K562 (cell line): Measurements from ENCODE around the gene OBSCN. TPM values are rescaled to one million over a fixed set of nuclear protein-coding genes. Genes with fewer than 3 reads are reported as not detected.
A peak's percentile ranks its signal among the peaks of the same experiment; 100 is the strongest.

Experiments
- ATAC-seq: fragments of 200-7000 bp; cut with Tn5 transposase; 3 replicates; pipeline ENCODE4 v1.9.1; 2020; ENCODE audit warnings: moderate library complexity
- BruUV-seq: library from RNA; stranded (reverse); fragments of 400-500 nt; replicated peaks from 2 replicates; lab custom pipeline; 2021; lab: Mats Ljungman, UMichigan
- CTCF ChIA-PET: fragments of 300-600 bp; formaldehyde crosslinking; extraction: SDS; loops from one replicate; lab custom pipeline; 2021; ENCODE audit warnings: low intra/inter-chr PET ratio; lab: Yijun Ruan, JAX
- POLR2A ChIA-PET: fragments of 300-600, 350-650 bp; sonication (Branson Sonifier 250); formaldehyde crosslinking; extraction: SDS; loops from one replicate; lab custom pipeline; 2021; ENCODE audit warnings: antibody characterized with exemption, inconsistent platforms; lab: Yijun Ruan, JAX
- DNase-seq, 4 experiments: peaks; one replicate each; pipeline versions ENCODE4 v3.0.0 to v3.0.0-alpha.2; 2011 to 2018; ENCODE audit warnings: low spot score in 3 of 4, mixed read lengths in 3 of 4; ENCODE audit errors: extremely low read depth in 1 of 4
- FAIRE-seq: peaks from 2 replicates; lab custom pipeline; 2011; peaks lifted over from hg19 to GRCh38; lab: Jason Lieb, UNC
- H2AFZ ChIP-seq: 2 replicates; pipeline ENCODE4 v1.6.0; 2011; ENCODE audit warnings: low read depth, low read length, control low read depth, inconsistent platforms
- H3K27ac ChIP-seq: fragments of 200-600 bp; 3 replicates; pipeline ENCODE4 v1.8.0; 2011; ENCODE audit warnings: low read depth, mild to moderate bottlenecking, control low read depth, inconsistent platforms, low read length, moderate library complexity, mixed read lengths; ENCODE audit errors: extremely low read depth
- H3K27me3 ChIP-seq, 2 experiments: fragments of 300-600 bp in 1 of 2; 2 replicates in 1 of 2; 3 replicates in 1 of 2; pipeline versions ENCODE4 v1.6.0 to v1.8.0; 2011; ENCODE audit warnings: inconsistent platforms in 2 of 2, low read length in 2 of 2, mild to moderate bottlenecking in 1 of 2, mixed read lengths in 1 of 2, moderate library complexity in 1 of 2; ENCODE audit not compliant: control insufficient read depth in 2 of 2, insufficient read depth in 2 of 2
- H3K36me3 ChIP-seq: fragments of 300-600 bp; 3 replicates; pipeline ENCODE4 v1.8.0; 2011; ENCODE audit warnings: mild to moderate bottlenecking, low read length, inconsistent platforms; ENCODE audit not compliant: control insufficient read depth, insufficient read depth
- H3K4me1 ChIP-seq, 2 experiments: fragments of 200-600 bp in 1 of 2; replicated peaks in 1 of 2; 2 replicates in 1 of 2; 3 replicates in 1 of 2; pipeline versions ENCODE4 v1.5.1 to v1.8.0; 2011; ENCODE audit warnings: inconsistent platforms in 2 of 2, low read length in 2 of 2, mild to moderate bottlenecking in 1 of 2, mixed read lengths in 1 of 2, moderate library complexity in 1 of 2; ENCODE audit not compliant: control insufficient read depth in 2 of 2, insufficient read depth in 2 of 2
- H3K4me2 ChIP-seq: 2 replicates; pipeline ENCODE4 v1.6.1; 2011; ENCODE audit warnings: low read length, control low read depth, inconsistent platforms, mixed read lengths; ENCODE audit not compliant: insufficient read depth
- H3K4me3 ChIP-seq: fragments of 200-600 bp; sonication (generic), shearing (Covaris generic); 2 replicates; pipeline ENCODE4 v1.5.1; 2016; ENCODE audit warnings: control low read depth, inconsistent platforms
- H3K79me2 ChIP-seq: fragments of 200-600 bp; 3 replicates; pipeline ENCODE4 v1.8.0; 2011; ENCODE audit warnings: low read length, inconsistent platforms; ENCODE audit not compliant: control insufficient read depth, insufficient read depth
- H3K9ac ChIP-seq, 2 experiments: 2 replicates each; pipeline versions ENCODE4 v1.6.0 to v1.6.1; 2011; ENCODE audit warnings: low read depth in 2 of 2, low read length in 2 of 2, control low read depth in 1 of 2, inconsistent platforms in 1 of 2, mild to moderate bottlenecking in 1 of 2, mixed read lengths in 1 of 2; ENCODE audit not compliant: insufficient read depth in 1 of 2
- H3K9me1 ChIP-seq: one replicate; pipeline ENCODE4 v1.6.0; 2011; ENCODE audit warnings: inconsistent platforms, mild to moderate bottlenecking, low read length, moderate library complexity; ENCODE audit not compliant: control insufficient read depth, insufficient read depth
- H3K9me3 ChIP-seq: replicated peaks from 2 replicates; pipeline ENCODE4 v1.5.1; 2011; ENCODE audit warnings: low read depth, low read length, inconsistent platforms; ENCODE audit not compliant: control insufficient read depth, insufficient read depth
- H4K20me1 ChIP-seq: replicated peaks from 2 replicates; pipeline ENCODE4 v1.6.1; 2011; ENCODE audit warnings: low read length, inconsistent platforms, mixed read lengths; ENCODE audit not compliant: control insufficient read depth, insufficient read depth
- BRF1 ChIP-seq: IDR thresholded peaks from 3 replicates; pipeline ENCODE4 v1.6.1; 2011; ENCODE audit warnings: borderline replicate concordance, mild to moderate bottlenecking; ENCODE audit not compliant: insufficient read length; ENCODE audit errors: extremely low read depth
- CREB1 ChIP-seq, 2 experiments: sonication (generic) in 1 of 2; formaldehyde crosslinking in 1 of 2; IDR thresholded peaks; 2 replicates each; pipeline versions ENCODE4 v1.6.1 to v1.8.0; 2012 to 2022; ENCODE audit warnings: inconsistent platforms in 1 of 2, mild to moderate bottlenecking in 1 of 2, missing genetic modification reagents in 1 of 2, moderate library complexity in 1 of 2
- ELK3 ChIP-seq: fragments of 450-650 bp; formaldehyde crosslinking; IDR thresholded peaks from 2 replicates; pipeline ENCODE4 v1.4.0; 2020; ENCODE audit warnings: mild to moderate bottlenecking
- FUS ChIP-seq: fragments of 200-400 bp; formaldehyde crosslinking; optimal IDR thresholded peaks from 2 replicates; pipeline ENCODE3; 2017; ENCODE audit warnings: low read depth, low read length
- HMGN3 ChIP-seq: IDR thresholded peaks from 2 replicates; pipeline ENCODE4 v1.6.1; 2011; ENCODE audit warnings: borderline replicate concordance, low read depth, mild to moderate bottlenecking, mixed read lengths, low read length; ENCODE audit not compliant: insufficient read length; ENCODE audit errors: extremely low read depth
- IRF2 ChIP-seq: sonication (generic); formaldehyde crosslinking; IDR thresholded peaks from 2 replicates; pipeline ENCODE4 v1.8.1; 2022; ENCODE audit warnings: mild to moderate bottlenecking, missing genetic modification reagents
- KLF6 ChIP-seq: fragments of 250-450 bp; sonication (Bioruptor Pico); IDR thresholded peaks from 2 replicates; pipeline ENCODE4 v1.4.0; 2020; ENCODE audit warnings: mild to moderate bottlenecking, moderate library complexity, borderline replicate concordance
- POLR2A ChIP-seq: fragments of 450-650 bp; conservative IDR thresholded peaks from 2 replicates; pipeline ENCODE4 v1.6.1; 2016
- POLR2G ChIP-seq: fragments of 200-400 bp; formaldehyde crosslinking; IDR thresholded peaks from 2 replicates; pipeline ENCODE4 v1.6.1; 2017; ENCODE audit warnings: low read depth, mild to moderate bottlenecking, antibody characterized with exemption, low read length, moderate library complexity
- SIN3B ChIP-seq: fragments of 450-650 bp; IDR thresholded peaks from 2 replicates; pipeline ENCODE4 v1.6.1; 2017; ENCODE audit warnings: low read depth, mild to moderate bottlenecking, moderate library complexity
- ZNF165 ChIP-seq: fragments of 250-450 bp; sonication (Bioruptor Pico); IDR thresholded peaks from 2 replicates; pipeline ENCODE4 v1.4.0; 2020; ENCODE audit warnings: borderline replicate concordance
- ZNF212 ChIP-seq: fragments of 450-650 bp; formaldehyde crosslinking; IDR thresholded peaks from 2 replicates; pipeline ENCODE4 v1.4.0; 2020; ENCODE audit warnings: mild to moderate bottlenecking
- ZNF232 ChIP-seq: sonication (generic); formaldehyde crosslinking; IDR thresholded peaks from 2 replicates; pipeline ENCODE4 v1.8.0; 2022; ENCODE audit warnings: mild to moderate bottlenecking, missing genetic modification reagents
- WGBS: fragments of 100-300 bp; shearing (Covaris generic); methylation state at CpG from one replicate; pipeline ENCODE4 v1.1.6; 2016; ENCODE audit warnings: low coverage, mixed read lengths; ENCODE audit not compliant: insufficient coverage; ENCODE audit errors: missing lambda C conversion rate; 5-methylcytosine and 5-hydroxymethylcytosine counted together
- in situ Hi-C: fragments of 300-500 bp; cut with MboI; formaldehyde crosslinking; loops from 4 replicates; pipeline ENCODE4 v1.15.0; 2018; ENCODE audit warnings: inconsistent platforms, mixed read lengths
- intact Hi-C: fragments of 100-400 bp; cut with micrococcal nuclease; formaldehyde crosslinking; loops from 2 replicates; pipeline ENCODE4 v1.14.2; 2022
- polyA plus RNA-seq, 8 experiments: library from polyadenylated mRNA; depleted of rRNA in 4 of 8; stranded (reverse) in 5 of 8; unstranded in 3 of 8; fragments of >200 nt; fragmentation: Nextera tagmentation in 2 of 8; fragmentation: Illumina TruSeq in 1 of 8; extraction: Ambion mirVana in 2 of 8; extraction: Trizol in 1 of 8; gene quantifications; 2 replicates each; pipeline versions ENCODE4 v1.2.1 to v1.2.3, GENCODE V29; 2011 to 2014; ENCODE audit warnings: inconsistent platforms in 1 of 8, missing spikeins in 1 of 8
- total RNA-seq, 7 experiments: library from RNA; depleted of rRNA in 6 of 7; stranded (reverse); fragments of >200 nt in 6 of 7; fragmentation: Illumina TruSeq in 2 of 7; extraction: Trizol in 2 of 7; gene quantifications; 2 replicates each; pipeline versions ENCODE4 v1.2.1 to v1.2.3, GENCODE V29; 2011 to 2021; ENCODE audit warnings: low replicate concordance in 1 of 7

OBSCN gene
- total and polyA plus RNA-seq, 9 of the 15 experiments (the other 6 are each of a cell fraction or from before 2014, with no cell fraction given) = 0.18 to 19.7 (median 3.6) TPM

GRCh38 chr1:228398741-228399461 lies 191.1 kb downstream of the OBSCN start (continued):
- no peak for TF ChIP-seq BRF1

GRCh38 chr1:228399531-228400236 lies 191.8 kb downstream of the OBSCN start:
- TF ChIP-seq ZNF212 (CRISPR knock-in tag) (no peak), POLR2G (0 out of 2 replicates have a peak, but pooled peaks have one; percentile 4), IRF2 (CRISPR knock-in tag) (no peak), SIN3B (no peak), POLR2A (0 out of 2 replicates have a peak, but pooled peaks have one; percentile 12), ZNF165 (CRISPR knock-in tag) (no peak), CREB1 (IDR thresholded peaks at IDR 0.05) (no peak), CREB1 (CRISPR knock-in tag; IDR thresholded peaks at IDR 0.05) (no peak), ZNF232 (CRISPR knock-in tag) (no peak), ELK3 (CRISPR knock-in tag) (no peak), KLF6 (CRISPR knock-in tag) (no peak), HMGN3 (no peak), FUS (no peak)
- in situ Hi-C loops = no loop called here
- H3K9me3 ChIP-seq = no peaks in the 10 kb centered on the region
- 96% methylated on average over 14 of the region's 14 CpGs for WGBS
- no peak overlapping the region for H3K27ac ChIP-seq
- 0 out of 4 replicates have a peak overlapping the region, but pooled peaks of 1 of the 2 experiments have one; percentile 11 for H3K9ac ChIP-seq
- H3K27me3 ChIP-seq = no peaks in the 10 kb centered on the region
- H4K20me1 ChIP-seq = peaks cover 27% of the 10 kb centered on the region
- H2AFZ ChIP-seq = no peak overlapping the region
- CTCF ChIA-PET = no interaction called here
- peaks cover 98% of the 10 kb centered on the region for H3K36me3 ChIP-seq
- peaks cover 46% of the 10 kb centered on the region for H3K79me2 ChIP-seq
- H3K4me1 ChIP-seq = peaks cover 19 to 52% of the 10 kb centered on the region in 2 experiments
- H3K4me2 ChIP-seq = no peak overlapping the region
- H3K9me1 ChIP-seq = peaks cover 17% of the 10 kb centered on the region
- intact Hi-C loops = no loop called here
- ATAC-seq (no peak), FAIRE-seq (no peak), DNase-seq (no peak)
- no TSS peak for BruUV-seq
- H3K4me3 ChIP-seq = no peak overlapping the region
- POLR2A ChIA-PET = no interaction called here
